Ovary (tissue), 9 donors: ENCODE results near the gene IFFO2. TPM values are rescaled to one million over a fixed set of nuclear protein-coding genes. Genes with fewer than 3 reads are reported as not detected.

Experiments
- DNase-seq, 5 donors: peaks; one replicate each; pipeline ENCODE4 v3.0.0-alpha.2; 2019 to 2020
- H3K27ac ChIP-seq, 2 donors: fragments of 200-600 bp; one replicate each; pipeline versions ENCODE4 v1.5.1 to v1.8.0; 2019 to 2022
- H3K27me3 ChIP-seq: fragments of 200-600 bp; one replicate; pipeline ENCODE4 v1.8.0; 2022
- H3K36me3 ChIP-seq: fragments of 200-600 bp; sonication (generic); one replicate; pipeline ENCODE4 v1.5.1; 2019
- H3K4me1 ChIP-seq: one replicate; pipeline ENCODE4 v1.8.1; 2013; ENCODE audit warnings: mild to moderate bottlenecking, moderate library complexity; ENCODE audit not compliant: insufficient read depth
- H3K4me3 ChIP-seq: fragments of 200-600 bp; sonication (generic); one replicate; pipeline ENCODE4 v1.5.1; 2017
- H3K9me3 ChIP-seq, 2 donors: fragments of 200-600 bp in 1 of 2; sonication (generic) in 1 of 2; one replicate each; pipeline versions ENCODE4 v1.5.1 to v1.8.1; 2013 to 2019; ENCODE audit warnings: mild to moderate bottlenecking in 1 of 2, moderate library complexity in 1 of 2
- CTCF ChIP-seq, 3 donors: fragments of 450-650 bp in 2 of 3; fragments of 200-600 bp in 1 of 3; IDR thresholded peaks; one replicate each; pipeline versions ENCODE4 v1.5.1 to v1.8.0; 2016 to 2022; ENCODE audit warnings: antibody characterized with exemption in 3 of 3, mild to moderate bottlenecking in 1 of 3
- EP300 ChIP-seq: sonication (generic); formaldehyde crosslinking; IDR thresholded peaks from one replicate; pipeline ENCODE4 v1.6.1; 2017; ENCODE audit warnings: antibody characterized with exemption
- POLR2A ChIP-seq: fragments of 450-650 bp; IDR thresholded peaks from one replicate; pipeline ENCODE4 v1.6.1; 2017; ENCODE audit warnings: antibody characterized with exemption, mild to moderate bottlenecking, moderate library complexity
- WGBS, 3 donors: extraction: QIAGEN DNeasy Blood & Tissue Kit in 1 of 3; methylation state at CpG; one replicate each; pipeline versions ENCODE4 v1.1.5 to v1.1.7; 2013 to 2017; 5-methylcytosine and 5-hydroxymethylcytosine counted together
- intact Hi-C, 4 donors: fragments of 100-400 bp; cut with DNase I; formaldehyde crosslinking; loops; one replicate each; pipeline versions ENCODE4 v1.11.0 to v1.15.1; 2022 to 2023
- polyA plus RNA-seq, 2 donors: library from polyadenylated mRNA; stranded (reverse); fragments of 200-250 nt in 1 of 2; fragments of 350-450 nt in 1 of 2; fragmentation: Illumina TruSeq in 1 of 2; extraction: RNeasy Lipid Tissue Mini Kit (QIAGEN cat#74804) in 1 of 2; gene quantifications; one replicate each; pipeline ENCODE4 v1.2.3, GENCODE V29; 2013 to 2014
- total RNA-seq, 7 donors: library from RNA; depleted of rRNA in 2 of 7; stranded (reverse); fragments of >200 nt in 2 of 7; fragmentation: NEBNext Ultra II Directional in 3 of 7; extraction: Animal tissue kit (Norgen Biotek cat#: 25700) in 3 of 7; gene quantifications; one replicate each; pipeline versions ENCODE4 v1.1.0 to v1.2.4, GENCODE V29; 2016 to 2023
- donor health status: DM: no; HTN: no; CAD: no; lungs with moderate emphysema.
- donor health status: DM: no; HTN: no; CAD: no.
- donor health status: Bipolar disorder and iron deficiency.
- donor health status: DM: yes; HTN: yes; CAD: no.
- donor health status: DM: no; HTN: no; CAD: no.
- donor health status: DM: yes; HTN: yes; CAD: no.

IFFO2 gene
- total and polyA plus RNA-seq, 9 donors = 3.4 to 11.2 (median 6.2) TPM

- 21 to 32% (median 30%) methylated on average over 8 of the region's 8 CpGs for WGBS, 3 donors
- no peak for TF ChIP-seq CTCF (IDR thresholded peaks at IDR 0.05)
- TF ChIP-seq EP300 = no peak
- TF ChIP-seq POLR2A = no peak
- Histone ChIP-seq H3K4me1 (peaks cover 3% of the 10 kb centered on the region), H3K9me3 (no peaks in the 10 kb centered on the region), H3K36me3 (no peaks in the 10 kb centered on the region), H3K4me3 (peak overlapping the region; percentile 64), H3K27ac (peak overlapping the region; percentile 47 to 89), H3K27me3 (no peaks in the 10 kb centered on the region)
- no peak for DNase-seq
- intact Hi-C loops = loop anchor here (2.0 to 10.0 kb wide), 5 partner anchors 51 to 341 kb away; partner anchors contain the start of gene IFFO2 (in 2 of the 4)
Measured at GRCh38 chr1:18903291-18903756, 53.2 kb downstream of the IFFO2 start.

GRCh38 chr1:18902523-18903290 is 53.8 kb downstream of the IFFO2 start, which contains the start of gene ALDH4A1:
TSS of gene ALDH4A1 (minus strand) at chr1:18902555. CDS start at chr1:18902523, 32 bp downstream.
- peak; percentile 97 to 98 (median 98) for DNase-seq
- TF ChIP-seq EP300 (no peak), CTCF (IDR thresholded peaks at IDR 0.05) (peak in 1 of 3 donors; percentile 8)
- H3K4me3 ChIP-seq = peak within 1 kb of the TSS; percentile 64
- peaks cover 3% of the 10 kb centered on the region for H3K4me1 ChIP-seq
- intact Hi-C loops = loop anchor here (2.0 to 10.0 kb wide), 5 partner anchors 52 to 342 kb away; partner anchors contain the start of gene IFFO2 (in 2 of the 4)
- no peaks in the 10 kb centered on the region for H3K36me3 ChIP-seq
- WGBS, 3 donors = 0 to 1% (median 0%) methylated on average over 53 to 55 of the region's 55 CpGs
- H3K27ac ChIP-seq = peak within 1 kb of the TSS; percentile 47 to 89
- H3K9me3 ChIP-seq = no peaks in the 10 kb centered on the region
- no peaks in the 10 kb centered on the region for H3K27me3 ChIP-seq

- H3K27me3 ChIP-seq = no peaks in the 10 kb centered on the region
- TF ChIP-seq EP300 = no peak
- TF ChIP-seq POLR2A = peak; percentile 27
- H3K4me3 ChIP-seq = peak overlapping the region; percentile 64
- H3K36me3 ChIP-seq = no peaks in the 10 kb centered on the region
- DNase-seq = peak in 1 of 5 donors; percentile 51
- intact Hi-C loops = loop anchor here (2.0 to 10.0 kb wide), 5 partner anchors 53 to 343 kb away; partner anchors contain the start of gene IFFO2 (in 2 of the 4)
- H3K4me1 ChIP-seq = no peaks in the 10 kb centered on the region
- peak overlapping the region; percentile 47 to 89 for H3K27ac ChIP-seq
- WGBS, 3 donors = 0 to 2% (median 1%) methylated on average over 44 of the region's 44 CpGs
- H3K9me3 ChIP-seq = no peaks in the 10 kb centered on the region
Measured at GRCh38 chr1:18901952-18902522, 54.4 kb downstream of the IFFO2 start.

GRCh38 chr1:18901147-18901951 is 55.1 kb downstream of the IFFO2 start:
- TF ChIP-seq POLR2A (no peak), EP300 (no peak), CTCF (IDR thresholded peaks at IDR 0.05) (no peak)
- peak overlapping the region in 1 of 2 donors; percentile 89 for H3K27ac ChIP-seq
- no peak for DNase-seq
- WGBS, 3 donors = 43 to 46% (median 43%) methylated on average over 9 of the region's 9 CpGs
- H3K4me1 ChIP-seq = no peaks in the 10 kb centered on the region
- no peaks in the 10 kb centered on the region for H3K9me3 ChIP-seq
- H3K27me3 ChIP-seq = no peaks in the 10 kb centered on the region
- intact Hi-C loops = loop anchor here in 3 of 4 donors (10.0 kb wide), 4 partner anchors 53 to 343 kb away; partner anchors contain the start of gene IFFO2 (in 1 of the 3)
- H3K36me3 ChIP-seq = no peaks in the 10 kb centered on the region
- peak overlapping the region; percentile 64 for H3K4me3 ChIP-seq
